ENCODE measurements around the gene PACC1. TPM values are rescaled to one million over a fixed set of nuclear protein-coding genes. Genes with fewer than 3 reads are reported as not detected.

Gene PACC1
- total RNA-seq, 2 experiments from 2014 or later = 1.8 to 2.1 TPM

- Mint-ChIP-seq H3K27me3 (no peaks in the 10 kb centered on the region), H3K4me1 (ENCODE audit: low read depth) (no peaks in the 10 kb centered on the region), H3K27ac (no peak overlapping the region), H3K4me3 (no peak overlapping the region), H3K9me3 (no peaks in the 10 kb centered on the region), H3K36me3 (ENCODE audit: low read depth) (peaks cover 26% of the 10 kb centered on the region)
- no peaks in the 10 kb centered on the region for H3K27me3 ChIP-seq (ENCODE audit: control insufficient read depth in 1 of 2, insufficient read depth in 2 of 2, low read length in 2 of 2)
- H3K9me3 ChIP-seq (ENCODE audit: control insufficient read depth in 1 of 2, insufficient read depth in 1 of 2, low read length in 2 of 2) = no peaks in the 10 kb centered on the region
- H3K36me3 ChIP-seq (ENCODE audit: insufficient read depth, low read length) = peaks cover 17% of the 10 kb centered on the region
- intact Hi-C loops (cut with DNase I, micrococcal nuclease) = no loop called here
- no peak overlapping the region for H3K27ac ChIP-seq (ENCODE audit: low read depth in 1 of 2, low read length in 2 of 2)
- POLR2A ChIA-PET = no interaction called here
- DNase-seq (no peak), ATAC-seq (ENCODE audit: poor library complexity) (no peak)
- CTCF ChIA-PET = no interaction called here
- no peak for TF ChIP-seq CTCF (IDR thresholded peaks at IDR 0.05)
- H3K4me1 ChIP-seq (ENCODE audit: insufficient read depth, low read length) = no peaks in the 10 kb centered on the region
- no peak overlapping the region for H3K4me3 ChIP-seq (ENCODE audit: low read length)
Observed at GRCh38 chr1:212447478-212447877, 32.8 kb upstream of the PACC1 start.

GRCh38 chr1:212446333-212446732, 31.6 kb upstream of the PACC1 start:
- Histone ChIP-seq H3K9me3 (ENCODE audit: control insufficient read depth in 1 of 2, insufficient read depth in 1 of 2, low read length in 2 of 2) (no peaks in the 10 kb centered on the region), H3K27me3 (ENCODE audit: control insufficient read depth in 1 of 2, insufficient read depth in 2 of 2, low read length in 2 of 2) (no peaks in the 10 kb centered on the region), H3K36me3 (ENCODE audit: insufficient read depth, low read length) (peaks cover 17% of the 10 kb centered on the region), H3K27ac (ENCODE audit: low read depth in 1 of 2, low read length in 2 of 2) (no peak overlapping the region), H3K4me1 (ENCODE audit: insufficient read depth, low read length) (no peaks in the 10 kb centered on the region), H3K4me3 (ENCODE audit: low read length) (no peak overlapping the region)
- no peak for TF ChIP-seq CTCF (IDR thresholded peaks at IDR 0.05)
- Mint-ChIP-seq H3K27ac (no peak overlapping the region), H3K4me3 (no peak overlapping the region), H3K9me3 (no peaks in the 10 kb centered on the region), H3K4me1 (ENCODE audit: low read depth) (no peaks in the 10 kb centered on the region), H3K27me3 (no peaks in the 10 kb centered on the region), H3K36me3 (ENCODE audit: low read depth) (peaks cover 30% of the 10 kb centered on the region)
- no peak for ATAC-seq (ENCODE audit: poor library complexity)
- POLR2A ChIA-PET = no interaction called here
- no peak for DNase-seq
- CTCF ChIA-PET = no interaction called here
- intact Hi-C loops (cut with DNase I, micrococcal nuclease) = no loop called here

- no peak overlapping the region for H3K27ac ChIP-seq (ENCODE audit: low read depth in 1 of 2, low read length in 2 of 2)
- H3K36me3 ChIP-seq (ENCODE audit: insufficient read depth, low read length) = peaks cover 17% of the 10 kb centered on the region
- ATAC-seq (ENCODE audit: poor library complexity) = no peak
- ChIA-PET CTCF (interaction anchor here (1.2 kb wide), 1 partner anchor 14 kb away, joined by 3 read pairs; no protein-coding TSS in a partner anchor), POLR2A (no interaction called here)
- Mint-ChIP-seq H3K27me3 (no peaks in the 10 kb centered on the region), H3K9me3 (no peaks in the 10 kb centered on the region), H3K36me3 (ENCODE audit: low read depth) (peaks cover 30% of the 10 kb centered on the region), H3K4me3 (no peak overlapping the region), H3K27ac (no peak overlapping the region), H3K4me1 (ENCODE audit: low read depth) (peaks cover 11% of the 10 kb centered on the region)
- no peaks in the 10 kb centered on the region for H3K9me3 ChIP-seq (ENCODE audit: control insufficient read depth in 1 of 2, insufficient read depth in 1 of 2, low read length in 2 of 2)
- H3K27me3 ChIP-seq (ENCODE audit: control insufficient read depth in 1 of 2, insufficient read depth in 2 of 2, low read length in 2 of 2) = no peaks in the 10 kb centered on the region
- TF ChIP-seq CTCF (IDR thresholded peaks at IDR 0.05) = no peak
- H3K4me3 ChIP-seq (ENCODE audit: low read length) = no peak overlapping the region
- intact Hi-C loops (cut with DNase I, micrococcal nuclease) = no loop called here
- no peak for DNase-seq
- no peaks in the 10 kb centered on the region for H3K4me1 ChIP-seq (ENCODE audit: insufficient read depth, low read length)
Observed at GRCh38 chr1:212442408-212442807, 27.7 kb upstream of the PACC1 start.

Measured in CD4-positive, alpha-beta T cell (primary cell).